ENCODE results near the gene MAGED2. TPM values are rescaled to one million over a fixed set of nuclear protein-coding genes. Genes with fewer than 3 reads are reported as not detected.

The MAGED2 gene
- polyA plus RNA-seq, 1 of the 3 experiments (the other 2 are of a cell fraction) = 202 TPM

- no peak overlapping the region for H3K27ac ChIP-seq (ENCODE audit: low read depth in 2 of 2, low read length in 1 of 2)
- H3F3A ChIP-seq (replicated peaks; ENCODE audit: insufficient read depth) = no peaks in the 10 kb centered on the region
- H3K4me1 ChIP-seq (ENCODE audit: control insufficient read depth in 1 of 2, insufficient read depth in 2 of 2, low read depth in 1 of 2, low read length in 1 of 2) = no peaks in the 10 kb centered on the region
- H4K20me1 ChIP-seq (ENCODE audit: insufficient read depth) = no peaks in the 10 kb centered on the region
- H2AFZ ChIP-seq (ENCODE audit: low read depth) = no peak overlapping the region
- H3K27me3 ChIP-seq (ENCODE audit: insufficient read depth) = peaks cover 5% of the 10 kb centered on the region; the same call in 1 of the 2 replicates
- TF ChIP-seq FOXJ3 (CRISPR knock-in tag; IDR thresholded peaks at IDR 0.05) (no peak), MEF2A (IDR thresholded peaks at IDR 0.05; ENCODE audit: borderline replicate concordance, low read depth) (no peak), SMC3 (IDR thresholded peaks at IDR 0.05; ENCODE audit: low read depth, low read length) (no peak), TAF1 (IDR thresholded peaks at IDR 0.05; ENCODE audit: borderline replicate concordance, low read depth, low read length) (no peak), GABPA (IDR thresholded peaks at IDR 0.05; ENCODE audit: low read depth) (no peak), MAX (IDR thresholded peaks at IDR 0.05; ENCODE audit: low read depth) (no peak), CHD2 (IDR thresholded peaks at IDR 0.05; ENCODE audit: low read length, partially characterized antibody) (no peak), FOSL2 (IDR thresholded peaks at IDR 0.05; ENCODE audit: borderline replicate concordance, low read depth) (no peak), YY1 (IDR thresholded peaks at IDR 0.05; ENCODE audit: low read depth) (no peak), ELF1 (IDR thresholded peaks at IDR 0.05) (no peak)
- TF ChIP-seq, protein P1, sequence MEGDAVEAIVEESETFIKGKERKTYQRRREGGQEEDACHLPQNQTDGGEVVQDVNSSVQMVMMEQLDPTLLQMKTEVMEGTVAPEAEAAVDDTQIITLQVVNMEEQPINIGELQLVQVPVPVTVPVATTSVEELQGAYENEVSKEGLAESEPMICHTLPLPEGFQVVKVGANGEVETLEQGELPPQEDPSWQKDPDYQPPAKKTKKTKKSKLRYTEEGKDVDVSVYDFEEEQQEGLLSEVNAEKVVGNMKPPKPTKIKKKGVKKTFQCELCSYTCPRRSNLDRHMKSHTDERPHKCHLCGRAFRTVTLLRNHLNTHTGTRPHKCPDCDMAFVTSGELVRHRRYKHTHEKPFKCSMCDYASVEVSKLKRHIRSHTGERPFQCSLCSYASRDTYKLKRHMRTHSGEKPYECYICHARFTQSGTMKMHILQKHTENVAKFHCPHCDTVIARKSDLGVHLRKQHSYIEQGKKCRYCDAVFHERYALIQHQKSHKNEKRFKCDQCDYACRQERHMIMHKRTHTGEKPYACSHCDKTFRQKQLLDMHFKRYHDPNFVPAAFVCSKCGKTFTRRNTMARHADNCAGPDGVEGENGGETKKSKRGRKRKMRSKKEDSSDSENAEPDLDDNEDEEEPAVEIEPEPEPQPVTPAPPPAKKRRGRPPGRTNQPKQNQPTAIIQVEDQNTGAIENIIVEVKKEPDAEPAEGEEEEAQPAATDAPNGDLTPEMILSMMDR (IDR thresholded peaks at IDR 0.05) = no peak
- no peaks in the 10 kb centered on the region for H3K36me3 ChIP-seq (replicated peaks in 1 of 2; ENCODE audit: control insufficient read depth in 1 of 2, insufficient read depth in 2 of 2, low read length in 1 of 2)
- H3K4me2 ChIP-seq = no peak overlapping the region
- WGBS (ENCODE audit: low lambda C conversion rate) = 0% methylated on average over 2 of the region's 2 CpGs
- no peaks in the 10 kb centered on the region for H3K79me2 ChIP-seq (ENCODE audit: insufficient read depth)
- ChIA-PET POLR2A (no interaction called here), CTCF (no interaction called here)
- no peak overlapping the region for H3K9ac ChIP-seq
- H3K9me2 ChIP-seq = no peaks in the 10 kb centered on the region
- DNase-seq = no peak
- no peak overlapping the region for H3K4me3 ChIP-seq (ENCODE audit: low read depth in 2 of 2, low read length in 1 of 2)
- no peaks in the 10 kb centered on the region for H3K9me3 ChIP-seq
Measured at GRCh38 chrX:54799046-54799445, 8.5 kb upstream of the MAGED2 start.

DNA sequence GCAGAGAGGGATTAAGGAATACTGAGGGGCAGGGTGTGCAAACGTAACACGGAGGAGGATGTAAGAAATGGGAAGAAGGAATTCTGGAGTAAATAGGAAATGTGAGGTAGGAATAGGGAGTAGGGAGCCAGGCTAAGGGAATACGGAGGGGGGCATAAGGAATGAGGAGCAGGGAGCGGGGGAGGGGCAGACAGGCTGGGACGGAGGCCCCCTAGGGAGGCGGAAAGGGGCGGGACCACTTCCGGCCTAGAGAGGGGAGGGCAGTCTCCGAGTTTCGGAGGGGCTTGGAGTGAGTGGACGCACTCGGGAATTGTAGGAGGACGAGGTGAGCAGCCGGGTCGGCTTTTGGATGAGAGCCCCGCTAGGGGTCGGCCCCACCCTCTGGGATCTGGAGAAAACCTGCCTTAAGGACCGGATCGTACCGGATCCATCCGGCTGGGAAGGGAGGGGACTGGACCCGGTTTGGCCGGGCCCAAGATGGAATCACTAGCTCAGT is 612 bp downstream of the MAGED2 start:
- peak overlapping the region; percentile 89 to 95 for H3K27ac ChIP-seq (ENCODE audit: low read depth in 2 of 2, low read length in 1 of 2)
- ChIA-PET POLR2A (interaction anchor here (1.0 to 3.8 kb wide), 5 partner anchors 10 to 192 kb away, joined by 3 to 33 read pairs (median 4); partner anchors contain the start of gene APEX2), CTCF (interaction anchor here (3.3 kb wide), 1 partner anchor 168 kb away, joined by 14 read pairs; no protein-coding TSS in a partner anchor)
- H3K9me3 ChIP-seq = no peaks in the 10 kb centered on the region
- peak overlapping the region; percentile 76 for H3K4me2 ChIP-seq
- WGBS (ENCODE audit: low lambda C conversion rate) = 11% methylated on average over 23 of the region's 23 CpGs
- H3K4me3 ChIP-seq (ENCODE audit: low read depth in 2 of 2, low read length in 1 of 2) = peak overlapping the region; percentile 63 to 81
- TF ChIP-seq MXI1 (IDR thresholded peaks at IDR 0.05; ENCODE audit: low read depth, low read length) (peak; percentile 2; the same call in 1 of the 2 replicates), CHD2 (IDR thresholded peaks at IDR 0.05; ENCODE audit: low read length, partially characterized antibody) (no peak), GABPA (IDR thresholded peaks at IDR 0.05; ENCODE audit: low read depth) (peak; percentile 72)
- peaks cover 0 to 11% of the 10 kb centered on the region in 2 experiments; a peak in 1 of 4 replicates for H3K4me1 ChIP-seq (ENCODE audit: control insufficient read depth in 1 of 2, insufficient read depth in 2 of 2, low read depth in 1 of 2, low read length in 1 of 2)
- DNase-seq = peak; percentile 76
- peaks cover 24 to 32% of the 10 kb centered on the region in 2 experiments for H3K36me3 ChIP-seq (replicated peaks in 1 of 2; ENCODE audit: control insufficient read depth in 1 of 2, insufficient read depth in 2 of 2, low read length in 1 of 2)
- H4K20me1 ChIP-seq (ENCODE audit: insufficient read depth) = peaks cover 6% of the 10 kb centered on the region
- H3K79me2 ChIP-seq (ENCODE audit: insufficient read depth) = peaks cover 24% of the 10 kb centered on the region
- peak overlapping the region; percentile 79; the same call in 1 of the 2 replicates for H2AFZ ChIP-seq (ENCODE audit: low read depth)
- H3K27me3 ChIP-seq (ENCODE audit: insufficient read depth) = peaks cover 8% of the 10 kb centered on the region
- H3K9me2 ChIP-seq = no peaks in the 10 kb centered on the region
- no peaks in the 10 kb centered on the region for H3F3A ChIP-seq (replicated peaks; ENCODE audit: insufficient read depth)
- peak overlapping the region; percentile 90 for H3K9ac ChIP-seq

Data from SK-N-SH (cell line).